ENCODE results near the gene RNU1-2. TPM values are rescaled to one million over a fixed set of nuclear protein-coding genes. Genes with fewer than 3 reads are reported as not detected.
A peak's percentile ranks its signal among the peaks of the same experiment; 100 is the strongest.
"Not testable (repeated sequence)": the region's sequence is repeated elsewhere in the genome, so short reads cannot be mapped to it uniquely, and the experiment has no call there.

The RNU1-2 gene
- total RNA-seq, 1 experiment from 2014 or later = not detected

DNA sequence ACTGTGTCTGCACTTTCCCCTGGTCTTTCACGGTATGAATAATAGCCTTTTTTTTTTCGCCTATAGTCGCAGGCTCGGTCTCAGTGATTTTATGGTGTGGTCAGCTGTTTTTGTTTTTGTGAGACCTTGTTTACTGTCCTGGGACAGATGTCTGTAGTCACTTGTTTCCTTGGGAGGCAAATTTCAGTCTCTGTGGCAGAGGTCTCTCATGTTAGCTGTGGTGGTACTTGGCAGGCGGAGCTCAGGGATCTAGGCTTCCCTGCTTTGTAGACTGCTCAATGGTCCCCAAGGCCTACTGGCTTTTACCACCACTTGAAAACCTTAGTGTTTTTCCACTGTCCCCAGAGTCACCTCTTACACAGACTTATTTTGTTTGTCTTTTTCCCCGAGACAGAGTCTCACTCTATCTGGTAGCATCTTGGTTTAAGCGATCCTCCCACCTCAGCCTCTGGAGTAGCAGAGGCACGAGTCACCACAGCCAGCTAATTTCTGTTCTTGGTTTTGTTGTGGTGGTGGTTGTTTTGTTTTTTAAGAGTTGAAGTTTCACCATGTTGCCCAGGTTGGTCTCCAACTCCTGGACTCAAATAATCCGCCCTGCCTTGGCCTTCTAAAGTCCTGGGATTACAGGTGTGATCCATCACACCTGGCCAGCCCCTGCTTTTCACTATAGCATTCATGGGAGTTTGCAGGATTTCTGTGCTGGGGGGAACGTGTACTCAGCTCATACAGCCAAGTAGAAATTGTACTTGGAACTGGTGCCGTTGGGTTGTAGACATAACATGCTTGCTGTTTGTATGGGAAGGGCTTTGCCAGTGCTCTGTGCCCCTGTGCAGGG, 10.3 kb downstream of the RNU1-2 start:
- DNase-seq (ENCODE audit: low spot score) = no peak
- in situ Hi-C loops (cut with HindIII; ENCODE audit: low sequenced_read_pairs) = no loop called here

GRCh38 chr1:16906873-16907272, 11.1 kb downstream of the RNU1-2 start:
- in situ Hi-C loops (cut with HindIII; ENCODE audit: low sequenced_read_pairs) = no loop called here

DNA sequence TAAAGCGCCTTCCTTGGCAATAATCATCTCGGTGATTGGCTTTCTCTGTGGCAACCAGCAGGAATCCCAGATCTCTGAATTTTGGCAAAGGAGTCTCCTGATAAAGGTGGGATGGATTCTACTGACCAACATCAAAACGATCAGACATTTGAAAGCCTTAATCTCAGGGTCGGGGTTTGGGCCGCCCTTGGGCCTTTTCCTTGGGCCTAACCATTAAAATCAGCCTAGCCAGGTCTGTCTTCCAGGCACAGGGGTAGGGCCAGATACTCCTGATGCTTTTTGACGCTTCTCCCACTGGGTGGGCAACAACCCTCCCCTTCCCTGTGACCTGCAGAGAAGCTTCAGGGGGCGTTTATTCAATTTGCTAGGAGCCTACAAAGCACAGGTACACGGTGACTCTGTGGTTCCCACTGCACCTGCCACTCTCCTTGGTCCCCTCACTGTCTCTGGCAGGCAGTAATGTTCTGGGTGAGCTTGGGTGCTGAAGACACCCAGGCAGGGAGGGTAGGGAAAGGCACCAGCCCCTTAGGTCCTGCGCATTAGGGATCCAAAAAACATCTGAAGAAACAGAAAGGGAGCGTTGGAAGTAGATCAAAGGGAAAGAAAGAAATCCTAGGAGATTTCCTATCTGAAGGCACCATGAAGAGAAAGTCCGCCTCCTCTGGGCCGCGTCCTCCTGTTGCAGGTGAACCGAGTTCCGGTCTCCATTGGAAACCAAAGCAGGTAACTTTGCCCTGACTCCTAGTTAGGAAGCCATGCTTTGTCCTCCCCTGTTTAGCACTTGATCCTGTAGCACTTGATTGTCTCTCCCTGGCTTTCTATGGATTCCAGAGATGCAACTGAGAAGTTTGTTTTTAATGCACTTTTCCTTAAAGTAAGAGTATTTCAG, 12.3 kb downstream of the RNU1-2 start:
- in situ Hi-C loops (cut with HindIII; ENCODE audit: low sequenced_read_pairs) = no loop called here
- DNase-seq (ENCODE audit: low spot score) = no peak

More at GRCh38 chr1:16906873-16907272, 11.1 kb downstream of the RNU1-2 start:
- DNase-seq (ENCODE audit: low spot score) = no peak

GRCh38 chr1:16911851-16912721, 16.3 kb downstream of the RNU1-2 start:
- in situ Hi-C loops (cut with HindIII; ENCODE audit: low sequenced_read_pairs); DNase-seq (ENCODE audit: low spot score): not testable (repeated sequence)

GRCh38 chr1:16912742-16913141, 17.0 kb downstream of the RNU1-2 start:
- in situ Hi-C loops (cut with HindIII; ENCODE audit: low sequenced_read_pairs); DNase-seq (ENCODE audit: low spot score): not testable (repeated sequence)

DNA sequence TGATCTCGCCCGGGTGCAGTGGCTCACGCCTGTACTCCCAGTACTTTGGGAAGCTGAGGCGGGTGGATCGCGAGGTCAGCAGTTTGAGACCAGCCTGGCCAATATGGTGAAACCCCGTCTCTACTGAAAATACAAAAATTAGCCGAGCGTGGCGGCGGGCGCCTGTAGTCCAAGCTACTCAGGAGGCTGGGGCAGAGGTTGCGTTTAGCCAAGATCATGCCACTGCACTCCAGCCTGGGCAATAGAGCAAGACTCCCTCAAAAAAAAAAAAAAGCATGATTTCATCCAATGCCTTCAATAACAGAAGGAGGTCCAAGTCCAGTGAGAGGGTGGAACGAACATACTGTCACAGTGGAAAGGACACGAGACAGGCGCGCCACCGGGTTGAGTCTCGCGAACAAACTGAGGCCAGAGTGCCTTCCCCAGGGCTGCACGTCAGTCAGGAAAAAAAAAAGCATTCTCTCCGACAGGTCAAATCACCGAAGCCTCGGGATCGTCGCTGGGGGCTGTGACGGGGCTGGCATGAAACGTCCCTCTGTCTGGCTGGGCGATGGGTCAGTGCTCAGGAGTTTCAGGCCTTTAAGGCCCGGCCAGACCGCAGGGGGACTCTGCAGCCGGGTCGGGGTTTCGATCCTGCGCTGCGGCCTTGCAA, 17.5 kb downstream of the RNU1-2 start:
- in situ Hi-C loops (cut with HindIII; ENCODE audit: low sequenced_read_pairs) = no loop called here
- DNase-seq (ENCODE audit: low spot score) = no peak

- DNase-seq (ENCODE audit: low spot score) = peak; percentile 98
- in situ Hi-C loops (cut with HindIII; ENCODE audit: low sequenced_read_pairs) = no loop called here
Measured at GRCh38 chr1:16913833-16914662, 18.3 kb downstream of the RNU1-2 start.

DNA sequence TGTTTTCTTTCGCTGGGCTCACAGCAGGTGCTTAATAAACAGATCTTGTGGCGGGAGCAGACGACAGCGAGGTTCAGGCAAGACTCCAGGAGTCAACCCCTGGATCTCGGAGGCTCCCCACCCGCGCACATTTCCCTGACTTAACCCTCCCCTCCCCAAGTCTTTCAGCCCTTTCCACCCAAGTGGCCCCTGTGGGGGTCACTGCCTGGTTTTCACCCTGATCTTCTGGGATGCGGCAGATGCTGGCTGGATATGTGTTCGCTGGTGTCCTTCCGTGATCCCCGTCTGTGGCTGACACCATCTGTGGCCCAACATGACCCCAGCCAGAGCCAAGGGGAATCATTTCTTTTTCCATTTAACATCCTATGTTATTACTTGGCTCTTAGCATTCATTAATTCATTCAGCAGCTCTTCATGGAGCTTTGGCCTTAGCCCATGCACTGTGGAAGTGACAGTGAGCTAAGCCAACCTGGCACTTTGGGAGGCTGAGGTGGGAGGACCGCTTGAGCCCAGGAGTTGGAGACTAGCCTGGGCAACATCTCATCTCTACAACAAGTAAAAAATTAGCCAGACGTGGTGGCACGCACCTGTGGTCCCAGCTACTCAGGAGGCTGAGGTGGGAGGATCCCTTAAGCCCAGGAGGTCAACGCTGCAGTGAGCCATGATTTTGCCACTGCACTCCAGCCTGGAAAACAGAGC, 19.3 kb downstream of the RNU1-2 start:
- in situ Hi-C loops (cut with HindIII; ENCODE audit: low sequenced_read_pairs) = not testable (repeated sequence)
- peak; percentile 57 for DNase-seq (ENCODE audit: low spot score)

GRCh38 chr1:16915627-16915973, 19.8 kb downstream of the RNU1-2 start:
- peak; percentile 74 for DNase-seq (ENCODE audit: low spot score)
- in situ Hi-C loops (cut with HindIII; ENCODE audit: low sequenced_read_pairs) = no loop called here

- in situ Hi-C loops (cut with HindIII; ENCODE audit: low sequenced_read_pairs) = not testable (repeated sequence)
- DNase-seq (ENCODE audit: low spot score) = peak; percentile 49
Measured at GRCh38 chr1:16916036-16916880, 20.5 kb downstream of the RNU1-2 start.

- no peak for DNase-seq (ENCODE audit: low spot score)
- in situ Hi-C loops (cut with HindIII; ENCODE audit: low sequenced_read_pairs) = no loop called here
Measured at GRCh38 chr1:16918371-16918770, 22.6 kb downstream of the RNU1-2 start.

GRCh38 chr1:16918936-16919665, 23.3 kb downstream of the RNU1-2 start:
- DNase-seq (ENCODE audit: low spot score); in situ Hi-C loops (cut with HindIII; ENCODE audit: low sequenced_read_pairs): not testable (repeated sequence)

DNA sequence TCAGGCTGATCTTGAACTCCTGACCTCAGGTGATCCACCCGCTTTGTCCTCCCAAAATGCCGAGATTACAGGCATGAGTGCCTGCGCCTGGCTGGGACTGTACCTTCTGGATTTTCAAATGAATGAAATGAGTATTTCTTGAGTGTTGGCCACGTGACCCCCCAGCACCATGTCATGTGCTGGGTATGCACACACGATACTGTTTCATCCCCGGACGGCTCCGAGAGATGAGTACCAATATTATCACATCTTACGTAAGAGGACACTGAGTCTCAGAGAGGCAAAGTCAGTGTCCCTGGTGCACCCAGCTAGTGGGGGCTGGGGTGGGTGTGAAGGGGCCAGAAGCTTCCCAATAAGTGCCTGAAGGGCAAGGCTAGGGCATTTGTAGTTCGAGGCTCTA, 25.2 kb downstream of the RNU1-2 start:
- in situ Hi-C loops (cut with HindIII; ENCODE audit: low sequenced_read_pairs) = no loop called here
- no peak for DNase-seq (ENCODE audit: low spot score)

DNA sequence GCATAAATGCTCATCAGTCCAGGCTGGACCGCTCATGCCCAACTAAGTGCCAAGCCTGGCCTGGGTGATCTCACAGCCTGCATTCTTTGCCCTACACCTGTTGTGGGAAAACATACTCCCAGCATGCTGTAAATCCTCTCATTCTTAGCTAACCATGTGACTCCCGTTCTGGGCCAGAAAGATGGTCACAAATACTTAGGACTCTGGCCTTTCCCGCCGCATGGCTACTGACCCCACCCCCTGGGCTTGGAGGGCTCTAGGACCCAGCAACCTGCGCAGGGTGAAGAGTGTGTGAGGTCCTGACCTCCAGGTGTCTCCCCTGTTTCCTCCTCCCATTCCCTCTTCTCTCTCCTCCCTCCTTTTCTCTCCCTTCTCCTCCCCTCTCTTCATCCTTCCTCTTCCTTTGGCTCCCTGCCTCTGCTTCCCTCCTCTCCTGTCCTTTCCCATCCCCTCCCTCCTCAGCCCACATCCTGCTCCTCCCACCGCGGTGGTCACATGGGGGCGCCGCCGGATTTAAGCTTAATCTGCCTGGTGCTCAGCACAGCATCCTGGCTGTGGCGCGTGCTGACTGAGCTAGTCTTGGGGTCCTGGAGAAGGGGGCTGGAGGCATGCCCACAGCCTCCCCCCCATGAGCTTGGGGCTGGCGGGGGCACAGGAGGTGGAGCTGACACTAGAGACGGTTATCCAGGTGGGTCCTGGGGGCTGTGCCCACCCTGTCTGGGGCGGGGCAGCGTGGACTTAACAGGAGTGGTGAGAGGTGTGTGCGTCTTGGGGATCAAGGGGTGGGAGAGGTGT, 25.8 kb downstream of the RNU1-2 start, which contains the start of gene CROCC:
TSS of gene CROCC (plus strand) at position 541 of the 795 bp plus-strand sequence. CDS start at position 629, 88 bp downstream.
- peak; percentile 78 for DNase-seq (ENCODE audit: low spot score)
- in situ Hi-C loops (cut with HindIII; ENCODE audit: low sequenced_read_pairs) = no loop called here

DNA sequence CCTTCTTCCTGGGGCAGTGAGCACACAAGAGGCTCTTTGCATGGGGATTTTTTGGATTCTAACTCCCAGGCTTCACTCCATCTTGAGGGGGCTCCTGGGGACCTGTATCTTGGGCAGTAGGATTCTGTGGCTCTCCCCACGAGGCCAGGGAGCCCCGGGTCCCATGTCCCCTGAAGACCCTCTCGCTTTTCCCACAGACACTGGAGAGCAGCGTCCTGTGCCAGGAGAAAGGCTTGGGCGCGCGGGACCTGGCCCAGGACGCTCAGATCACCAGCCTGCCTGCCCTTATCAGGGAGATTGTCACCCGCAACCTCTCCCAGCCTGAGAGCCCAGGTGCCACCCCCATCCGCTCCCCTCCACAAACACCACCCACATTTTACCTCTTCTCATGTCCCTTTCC, 26.7 kb downstream of the RNU1-2 start:
- in situ Hi-C loops (cut with HindIII; ENCODE audit: low sequenced_read_pairs) = no loop called here
- no peak for DNase-seq (ENCODE audit: low spot score)
